GM18873 (cell line): ENCODE measurements around the gene CFAP73.

Experiments used
- ATAC-seq: cut with Tn5 transposase; IDR thresholded peaks from one replicate; pipeline ENCODE4 v1.9.1; 2021; ENCODE audit warnings: mild to moderate bottlenecking, moderate library complexity, moderate number of reproducible peaks; ENCODE audit not compliant: unreplicated experiment, low FRiP score

The CFAP73 gene

DNA sequence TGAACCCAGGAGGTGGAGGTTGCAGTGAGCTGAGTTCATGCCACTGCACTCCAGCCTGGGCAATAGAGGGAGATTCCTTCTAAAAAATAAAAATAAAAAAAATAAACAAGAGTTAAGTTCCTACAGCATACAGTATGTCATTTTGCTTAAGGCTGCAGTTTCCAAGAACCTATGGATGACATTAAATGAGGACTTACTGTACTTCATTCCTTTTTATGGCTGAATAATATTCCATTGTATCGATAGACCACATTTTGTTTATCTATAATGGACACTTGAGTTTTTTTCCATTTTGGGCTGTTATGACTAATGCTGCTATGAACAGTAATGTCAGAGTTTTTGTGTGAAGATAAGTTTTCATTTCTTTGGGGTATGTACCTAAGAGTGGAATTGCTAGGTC is 31.4 kb upstream of the CFAP73 start:
- ATAC-seq = no peak

- ATAC-seq = no peak
Measured at GRCh38 chr12:113119980-113120669, 29.4 kb upstream of the CFAP73 start.

DNA sequence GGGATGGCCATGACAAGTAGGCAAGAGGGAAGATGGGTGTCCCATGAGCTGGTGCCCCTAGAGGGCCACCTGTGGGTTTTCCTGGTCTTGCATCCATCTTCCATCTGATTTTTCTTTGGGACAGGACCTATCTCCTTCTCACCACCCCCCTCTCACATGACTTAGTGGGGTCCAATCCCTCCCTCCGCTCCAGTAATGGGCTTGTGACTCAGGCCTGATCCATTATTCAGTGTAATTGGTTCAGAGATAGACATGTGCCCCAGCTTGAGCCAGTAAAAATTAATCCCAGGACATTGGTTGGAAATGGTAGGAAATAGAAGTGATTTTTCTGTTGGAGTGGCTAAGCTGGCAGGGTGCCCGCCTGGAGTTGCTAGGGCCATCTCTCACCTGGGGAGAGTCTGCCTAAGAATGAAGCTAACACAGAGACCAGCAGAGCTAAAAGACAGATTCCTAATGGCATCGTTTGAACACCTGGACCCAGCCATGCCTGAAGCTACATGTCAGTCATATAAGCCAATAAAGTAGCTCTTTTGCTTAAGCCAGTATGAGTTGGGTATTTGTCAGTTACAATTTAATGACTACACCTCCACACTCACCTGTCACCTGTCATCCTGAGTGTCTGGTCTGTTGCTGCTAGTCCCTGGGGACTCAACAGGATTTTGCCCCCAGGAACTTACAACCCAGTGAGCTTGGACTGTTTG is 28.7 kb upstream of the CFAP73 start:
- ATAC-seq = no peak

- ATAC-seq = no peak
Measured at GRCh38 chr12:113127791-113128199, 21.7 kb upstream of the CFAP73 start.

DNA sequence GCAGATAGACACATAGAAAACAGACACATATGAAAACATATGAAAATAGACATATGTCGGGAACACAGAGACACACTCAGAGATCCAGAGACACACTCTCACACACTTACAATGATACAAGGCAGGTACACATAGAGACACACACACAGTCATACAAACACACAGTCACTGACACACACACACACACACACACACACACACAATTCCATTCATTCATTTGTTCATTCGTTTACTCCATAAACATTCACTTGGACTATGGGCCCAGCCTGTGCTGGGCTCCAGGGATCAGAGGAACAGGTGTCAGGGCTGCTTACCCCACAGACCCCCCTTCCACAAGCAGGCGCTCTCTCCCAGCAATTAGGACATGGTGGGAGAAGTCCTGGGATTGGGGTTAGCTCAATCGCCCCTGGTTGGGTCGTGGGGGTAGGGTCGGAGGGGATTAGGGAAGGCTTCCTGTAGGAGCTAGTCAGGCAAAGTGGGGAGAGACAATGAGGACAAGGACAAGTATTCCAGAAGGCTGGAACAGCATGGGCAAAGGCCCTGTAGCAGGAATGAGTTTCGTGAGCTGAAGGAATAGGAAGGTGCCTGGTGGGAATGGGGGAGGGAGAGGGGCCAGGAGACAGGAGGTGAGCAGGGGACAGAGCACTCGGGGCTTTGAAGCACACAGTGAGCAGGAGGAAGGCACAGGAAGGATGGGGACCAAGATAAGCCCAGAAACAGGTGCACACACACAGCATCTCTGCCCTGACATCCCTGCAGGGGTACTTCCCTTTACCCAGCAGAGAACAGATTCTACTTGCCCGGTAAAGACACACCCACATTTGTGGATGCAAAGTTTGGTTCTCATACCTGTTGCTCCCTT is 20.5 kb upstream of the CFAP73 start:
- no peak for ATAC-seq

DNA sequence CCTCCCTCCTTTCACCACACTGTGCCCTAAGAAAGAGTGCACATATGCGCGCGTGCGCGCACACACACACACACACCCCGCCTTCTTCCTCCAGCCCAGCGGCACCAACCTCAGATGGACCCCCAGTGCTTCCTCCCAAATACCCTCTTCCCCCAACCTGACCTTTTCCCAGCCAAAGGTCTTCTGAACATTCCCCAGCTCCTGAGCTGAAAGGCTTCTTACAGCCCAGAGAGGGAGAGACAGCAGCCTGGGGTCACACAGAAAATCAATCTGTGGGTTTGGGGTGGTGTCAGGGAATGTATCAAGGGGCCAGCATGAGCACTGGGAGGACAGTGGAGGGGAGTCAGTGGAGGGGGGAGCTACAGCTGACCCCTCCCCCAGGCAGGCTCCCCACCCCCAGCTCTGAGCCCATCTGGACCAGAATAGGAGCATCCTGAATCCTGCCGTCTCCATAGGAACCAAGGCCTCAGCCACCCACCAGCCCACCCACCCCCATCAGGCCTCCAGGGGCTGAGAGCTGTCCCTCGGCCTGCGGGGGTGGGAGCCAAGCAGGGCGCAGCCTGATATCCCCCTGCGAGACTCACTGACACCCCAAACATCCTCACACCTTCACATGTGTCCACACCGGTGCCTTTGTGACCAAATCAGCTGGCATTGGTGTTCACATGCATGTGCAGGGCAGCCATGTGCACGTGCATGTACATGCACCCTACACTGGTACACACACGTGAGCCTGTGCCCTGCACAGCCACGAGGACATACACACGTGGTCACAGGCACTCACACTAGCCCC is 19.7 kb upstream of the CFAP73 start:
- ATAC-seq = no peak

GRCh38 chr12:113130457-113131135 is 18.9 kb upstream of the CFAP73 start:
- no peak for ATAC-seq

DNA sequence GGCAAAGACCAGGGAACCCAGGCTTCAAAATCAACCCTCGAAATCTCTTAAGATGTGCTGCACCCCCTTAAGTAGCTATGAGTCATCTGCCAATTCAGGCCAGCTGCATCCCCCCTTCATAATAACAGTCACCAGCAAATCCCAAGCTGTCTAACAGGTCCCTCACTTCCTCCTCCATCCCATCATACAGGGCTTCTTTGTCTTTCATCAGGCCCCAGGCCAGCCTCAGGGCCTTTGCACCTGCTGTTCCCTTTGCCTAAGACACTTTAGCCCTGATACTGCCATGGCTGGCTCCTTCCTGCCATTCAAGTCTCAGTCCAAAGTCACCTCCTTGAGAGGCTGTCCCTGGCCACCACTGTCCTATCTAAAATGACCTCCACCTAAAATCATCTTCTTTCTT is 18.0 kb upstream of the CFAP73 start:
- ATAC-seq = no peak

- ATAC-seq = no peak
Measured at GRCh38 chr12:113133036-113133435, 16.5 kb upstream of the CFAP73 start.

DNA sequence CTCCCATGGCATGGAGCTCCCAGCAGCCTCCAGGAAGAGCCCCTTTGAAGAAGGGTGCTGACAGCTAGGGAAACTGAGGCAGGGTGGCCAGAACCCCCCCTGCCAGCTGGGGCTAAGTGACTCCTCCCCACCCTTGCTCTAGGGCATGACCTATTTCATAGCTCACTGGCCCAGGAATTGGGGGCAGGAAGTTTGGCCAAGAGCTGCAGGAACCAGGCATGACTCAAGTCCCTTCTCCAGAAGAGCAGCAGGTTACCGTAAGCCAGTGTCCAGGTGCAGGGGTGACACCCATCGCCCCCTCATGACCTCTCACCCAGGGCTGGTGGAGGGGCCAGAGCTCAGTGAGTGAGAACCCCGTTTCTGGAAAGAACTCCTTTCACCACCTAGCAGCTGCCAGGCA is 15.9 kb upstream of the CFAP73 start:
- ATAC-seq = no peak

DNA sequence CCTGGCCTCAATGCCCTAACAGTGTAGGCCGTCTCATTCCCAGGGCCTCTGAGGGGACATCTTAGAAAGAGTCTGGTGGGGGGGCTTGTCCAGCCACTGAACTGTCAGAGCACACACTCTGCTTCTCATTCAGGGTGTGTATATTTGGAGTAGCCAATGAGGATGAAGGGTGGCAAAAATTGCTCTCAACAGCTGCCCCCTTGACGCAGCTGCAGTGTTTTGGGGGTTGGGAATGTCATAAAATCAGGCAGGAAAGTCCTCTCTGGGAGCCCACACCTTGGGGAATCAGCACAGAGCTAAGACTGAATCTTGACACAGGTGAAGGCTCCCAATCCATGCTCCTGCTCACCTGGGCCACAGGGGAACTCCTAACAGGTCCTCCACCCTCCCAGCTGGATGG is 15.5 kb upstream of the CFAP73 start:
- ATAC-seq = no peak

GRCh38 chr12:113134521-113134951 is 15.0 kb upstream of the CFAP73 start:
- ATAC-seq = no peak

GRCh38 chr12:113135178-113136127 is 14.1 kb upstream of the CFAP73 start, which contains the start of gene RASAL1:
TSS of gene RASAL1 (minus strand) at chr12:113135761. CDS start at chr12:113135462, 299 bp downstream.
- ATAC-seq = no peak

DNA sequence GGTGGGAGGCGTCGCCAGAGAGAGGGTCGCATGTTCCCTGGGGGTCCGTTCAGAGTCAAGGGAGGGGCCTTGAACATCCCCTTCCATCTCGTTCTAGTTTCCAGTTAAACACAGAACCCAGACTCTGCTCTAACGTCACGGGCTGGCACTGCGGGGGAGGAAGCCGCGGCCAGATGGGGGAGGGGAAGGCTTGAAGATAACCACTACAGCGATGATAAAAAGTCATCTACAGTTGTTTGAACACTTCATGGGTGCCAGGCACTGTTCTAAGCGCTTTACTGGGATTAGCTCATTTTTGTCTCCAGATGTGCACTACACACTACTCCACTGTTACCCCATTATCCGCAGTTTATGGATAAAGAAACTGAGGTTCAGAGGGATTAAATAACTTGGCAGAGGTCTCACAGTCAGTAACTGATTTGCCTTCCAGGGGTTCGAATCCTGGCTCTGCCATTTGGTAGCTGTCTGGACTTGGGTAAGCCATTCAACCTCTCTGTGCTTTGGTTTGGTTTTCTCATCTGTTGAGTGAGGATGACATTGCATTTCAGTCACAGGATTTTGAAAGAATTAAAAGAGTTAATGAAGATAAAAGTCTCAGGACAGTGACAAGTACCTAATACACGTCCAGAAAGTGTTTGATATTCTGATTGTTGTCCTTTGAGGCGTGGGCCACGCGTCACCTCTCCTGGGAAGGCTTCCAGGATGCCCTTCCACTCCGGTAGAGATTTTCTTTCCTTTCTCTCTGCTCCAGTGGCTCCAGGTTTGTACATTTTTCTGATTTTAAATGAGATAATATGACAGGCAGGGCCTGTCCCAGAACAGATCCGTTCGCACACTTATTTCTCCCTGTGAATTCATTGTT is 13.2 kb upstream of the CFAP73 start:
- no peak for ATAC-seq

DNA sequence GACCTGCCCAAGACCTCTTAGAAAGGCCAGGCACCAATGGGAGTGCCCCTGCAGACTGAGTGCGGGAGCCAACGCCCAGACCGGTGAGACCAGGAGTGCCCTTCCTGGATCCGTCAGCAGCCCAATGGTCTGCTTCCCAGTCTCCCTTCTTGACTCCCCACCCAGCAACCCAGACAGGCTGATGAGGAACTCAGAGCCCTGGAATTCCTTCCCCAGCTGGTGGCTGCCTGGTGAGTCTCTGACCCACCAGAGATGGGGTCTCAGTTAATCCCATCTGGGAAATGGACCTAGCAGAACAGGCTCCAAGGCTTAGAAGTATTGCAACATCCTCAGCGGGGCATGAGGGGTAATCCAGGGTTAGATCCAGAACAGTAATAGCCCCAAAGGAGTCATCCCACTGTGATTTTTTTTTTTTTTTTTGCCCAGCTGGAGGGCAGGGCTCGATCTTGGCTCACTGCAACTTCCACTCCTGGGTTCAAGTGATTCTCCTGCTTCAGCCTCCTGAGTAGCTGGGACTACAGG is 12.5 kb upstream of the CFAP73 start:
- no peak for ATAC-seq

- no peak for ATAC-seq
Measured at GRCh38 chr12:113137861-113138783, 11.4 kb upstream of the CFAP73 start.
